Measurements from ENCODE around the gene DRC7.
"Not testable (repeated sequence)": the region's sequence is repeated elsewhere in the genome, so short reads cannot be mapped to it uniquely, and the experiment has no call there.

Gene DRC7

GRCh38 chr16:57670196-57670595 lies 24.4 kb upstream of the DRC7 start:
- WGBS (ENCODE audit: insufficient coverage): 52% methylated on average over 3 of the region's 4 CpGs
- POLR2A ChIA-PET: interaction anchor here (1.0 kb wide), 1 partner anchor 19 kb away, joined by 3 read pairs; no protein-coding TSS in a partner anchor

GRCh38 chr16:57671451-57671850 lies 23.2 kb upstream of the DRC7 start:
- 92% methylated on average over 6 of the region's 7 CpGs for WGBS (ENCODE audit: insufficient coverage)
- H3K27me3 ChIP-seq (replicated peaks in 2 of 5; ENCODE audit: control insufficient read depth in 4 of 5, insufficient read depth in 5 of 5, low read length in 4 of 5); H3K36me3 ChIP-seq (ENCODE audit: control insufficient read depth in 4 of 4, insufficient read depth in 4 of 4, low read length in 3 of 4); POLR2A ChIA-PET; H3K27ac ChIP-seq (ENCODE audit: insufficient read depth in 1 of 2, low read depth in 1 of 2, low read length in 2 of 2, poor library complexity in 1 of 2, severe bottlenecking in 2 of 2); DNase-seq; H3K4me3 ChIP-seq (ENCODE audit: control insufficient read depth in 1 of 7, extremely low read depth in 1 of 7, insufficient read depth in 4 of 7, low read depth in 2 of 7, low read length in 6 of 7); H3K9me3 ChIP-seq (ENCODE audit: control extremely low read depth in 1 of 5, control insufficient read depth in 4 of 5, insufficient read depth in 2 of 5, low read depth in 1 of 5, low read length in 4 of 5): not testable (repeated sequence)
- H3K4me1 ChIP-seq (ENCODE audit: control extremely low read depth in 1 of 4, control insufficient read depth in 4 of 4, insufficient read depth in 4 of 4, low read length in 3 of 4): peaks cover 0 to 55% (median 49%) of the 10 kb centered on the region in 4 experiments
- CTCF ChIA-PET: interaction anchor here (1.2 to 4.4 kb wide), 5 partner anchors 10 to 59 kb away, joined by 3 to 27 read pairs (median 4); no protein-coding TSS in a partner anchor

More at GRCh38 chr16:57670196-57670595, 24.4 kb upstream of the DRC7 start:
- CTCF ChIA-PET: interaction anchor here (0.6 to 4.4 kb wide), 6 partner anchors 12 to 75 kb away, joined by 3 to 27 read pairs (median 4); no protein-coding TSS in a partner anchor
- peaks cover 0 to 43% (median 37%) of the 10 kb centered on the region in 4 experiments for H3K4me1 ChIP-seq (ENCODE audit: control extremely low read depth in 1 of 4, control insufficient read depth in 4 of 4, insufficient read depth in 4 of 4, low read length in 3 of 4)
- peaks cover 0 to 7% (median 2%) of the 10 kb centered on the region in 4 experiments for H3K36me3 ChIP-seq (ENCODE audit: control insufficient read depth in 4 of 4, insufficient read depth in 4 of 4, low read length in 3 of 4)
- H3K4me3 ChIP-seq (ENCODE audit: control insufficient read depth in 1 of 7, extremely low read depth in 1 of 7, insufficient read depth in 4 of 7, low read depth in 2 of 7, low read length in 6 of 7): no peak overlapping the region
- H3K9me3 ChIP-seq (ENCODE audit: control extremely low read depth in 1 of 5, control insufficient read depth in 4 of 5, insufficient read depth in 2 of 5, low read depth in 1 of 5, low read length in 4 of 5): no peaks in the 10 kb centered on the region
- no peak for DNase-seq
- H3K27ac ChIP-seq (ENCODE audit: insufficient read depth in 1 of 2, low read depth in 1 of 2, low read length in 2 of 2, poor library complexity in 1 of 2, severe bottlenecking in 2 of 2): no peak overlapping the region
- H3K27me3 ChIP-seq (replicated peaks in 2 of 5; ENCODE audit: control insufficient read depth in 4 of 5, insufficient read depth in 5 of 5, low read length in 4 of 5): no peaks in the 10 kb centered on the region

- H3K27ac ChIP-seq (ENCODE audit: insufficient read depth in 1 of 2, low read depth in 1 of 2, low read length in 2 of 2, poor library complexity in 1 of 2, severe bottlenecking in 2 of 2): no peak overlapping the region
- no peaks in the 10 kb centered on the region for H3K36me3 ChIP-seq (ENCODE audit: control insufficient read depth in 4 of 4, insufficient read depth in 4 of 4, low read length in 3 of 4)
- ChIA-PET CTCF (interaction anchor here (0.5 to 4.4 kb wide), 8 partner anchors 9 to 194 kb away, joined by 3 to 27 read pairs (median 3); no protein-coding TSS in a partner anchor), POLR2A (interaction anchor here (0.7 kb wide), 1 partner anchor 17 kb away, joined by 3 read pairs; no protein-coding TSS in a partner anchor)
- H3K4me1 ChIP-seq (ENCODE audit: control extremely low read depth in 1 of 4, control insufficient read depth in 4 of 4, insufficient read depth in 4 of 4, low read length in 3 of 4): peaks cover 3 to 56% (median 47%) of the 10 kb centered on the region in 4 experiments
- DNase-seq: no peak
- WGBS (ENCODE audit: insufficient coverage): no CpG with 5 or more reads among the region's 3 CpGs
- H3K27me3 ChIP-seq (replicated peaks in 2 of 5; ENCODE audit: control insufficient read depth in 4 of 5, insufficient read depth in 5 of 5, low read length in 4 of 5): no peaks in the 10 kb centered on the region
- no peak overlapping the region for H3K4me3 ChIP-seq (ENCODE audit: control insufficient read depth in 1 of 7, extremely low read depth in 1 of 7, insufficient read depth in 4 of 7, low read depth in 2 of 7, low read length in 6 of 7)
- H3K9me3 ChIP-seq (ENCODE audit: control extremely low read depth in 1 of 5, control insufficient read depth in 4 of 5, insufficient read depth in 2 of 5, low read depth in 1 of 5, low read length in 4 of 5): no peaks in the 10 kb centered on the region
Observed at GRCh38 chr16:57672416-57672815, 22.2 kb upstream of the DRC7 start.

DNA sequence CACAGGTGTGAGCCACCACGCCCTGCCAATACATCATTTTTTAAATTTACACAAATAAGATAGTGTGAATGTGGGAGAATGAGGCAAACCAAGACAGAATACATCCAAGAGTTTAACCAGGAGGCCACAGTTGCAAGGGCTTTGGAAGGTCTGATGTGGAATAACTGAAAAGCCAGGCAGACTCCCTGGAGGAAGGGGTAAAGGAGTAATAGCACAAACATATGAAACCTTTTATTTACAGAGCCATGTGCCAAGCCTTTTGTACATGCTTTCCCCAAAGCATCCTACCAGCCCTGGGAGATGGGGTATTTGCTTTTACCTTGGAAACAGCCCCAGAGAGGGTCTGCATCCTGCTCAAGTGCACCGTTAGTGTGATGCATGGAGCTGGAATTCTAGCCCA lies 21.8 kb upstream of the DRC7 start:
- CTCF ChIA-PET: interaction anchor here (0.5 to 4.4 kb wide), 7 partner anchors 9 to 64 kb away, joined by 3 to 27 read pairs (median 3); no protein-coding TSS in a partner anchor
- H3K36me3 ChIP-seq (ENCODE audit: control insufficient read depth in 4 of 4, insufficient read depth in 4 of 4, low read length in 3 of 4): no peaks in the 10 kb centered on the region
- H3K4me1 ChIP-seq (ENCODE audit: control extremely low read depth in 1 of 4, control insufficient read depth in 4 of 4, insufficient read depth in 4 of 4, low read length in 3 of 4): peaks cover 3 to 56% (median 47%) of the 10 kb centered on the region in 4 experiments

GRCh38 chr16:57675741-57676551 lies 18.7 kb upstream of the DRC7 start:
- Histone ChIP-seq H3K27me3 (replicated peaks in 2 of 5; ENCODE audit: control insufficient read depth in 4 of 5, insufficient read depth in 5 of 5, low read length in 4 of 5) (no peaks in the 10 kb centered on the region), H3K4me1 (ENCODE audit: control extremely low read depth in 1 of 4, control insufficient read depth in 4 of 4, insufficient read depth in 4 of 4, low read length in 3 of 4) (peaks cover 3 to 58% (median 53%) of the 10 kb centered on the region in 4 experiments), H3K36me3 (ENCODE audit: control insufficient read depth in 4 of 4, insufficient read depth in 4 of 4, low read length in 3 of 4) (no peaks in the 10 kb centered on the region), H3K27ac (ENCODE audit: insufficient read depth in 1 of 2, low read depth in 1 of 2, low read length in 2 of 2, poor library complexity in 1 of 2, severe bottlenecking in 2 of 2) (peak overlapping the region in 1 of 2 experiments; percentile 31), H3K4me3 (ENCODE audit: control insufficient read depth in 1 of 7, extremely low read depth in 1 of 7, insufficient read depth in 4 of 7, low read depth in 2 of 7, low read length in 6 of 7) (peak overlapping the region in 1 of 7 experiments; percentile 7), H3K9me3 (ENCODE audit: control extremely low read depth in 1 of 5, control insufficient read depth in 4 of 5, insufficient read depth in 2 of 5, low read depth in 1 of 5, low read length in 4 of 5) (no peaks in the 10 kb centered on the region)
- ChIA-PET CTCF (interaction anchor here (0.7 to 2.9 kb wide), 9 partner anchors 10 to 94 kb away, joined by 3 to 16 read pairs (median 5); partner anchors contain the start of gene KATNB1), POLR2A (no interaction called here)
- DNase-seq: peak in 2 of 3 donors; percentile 74 to 78
- WGBS (ENCODE audit: insufficient coverage): 71% methylated on average over 7 of the region's 12 CpGs

More for the DNA sequence above, 21.8 kb upstream of the DRC7 start:
- no peak for DNase-seq
- no peak overlapping the region for H3K27ac ChIP-seq (ENCODE audit: insufficient read depth in 1 of 2, low read depth in 1 of 2, low read length in 2 of 2, poor library complexity in 1 of 2, severe bottlenecking in 2 of 2)
- POLR2A ChIA-PET: no interaction called here
- H3K9me3 ChIP-seq (ENCODE audit: control extremely low read depth in 1 of 5, control insufficient read depth in 4 of 5, insufficient read depth in 2 of 5, low read depth in 1 of 5, low read length in 4 of 5): no peaks in the 10 kb centered on the region
- H3K27me3 ChIP-seq (replicated peaks in 2 of 5; ENCODE audit: control insufficient read depth in 4 of 5, insufficient read depth in 5 of 5, low read length in 4 of 5): no peaks in the 10 kb centered on the region
- WGBS (ENCODE audit: insufficient coverage): 91% methylated on average over 1 of the region's 2 CpGs
- no peak overlapping the region for H3K4me3 ChIP-seq (ENCODE audit: control insufficient read depth in 1 of 7, extremely low read depth in 1 of 7, insufficient read depth in 4 of 7, low read depth in 2 of 7, low read length in 6 of 7)

DNA sequence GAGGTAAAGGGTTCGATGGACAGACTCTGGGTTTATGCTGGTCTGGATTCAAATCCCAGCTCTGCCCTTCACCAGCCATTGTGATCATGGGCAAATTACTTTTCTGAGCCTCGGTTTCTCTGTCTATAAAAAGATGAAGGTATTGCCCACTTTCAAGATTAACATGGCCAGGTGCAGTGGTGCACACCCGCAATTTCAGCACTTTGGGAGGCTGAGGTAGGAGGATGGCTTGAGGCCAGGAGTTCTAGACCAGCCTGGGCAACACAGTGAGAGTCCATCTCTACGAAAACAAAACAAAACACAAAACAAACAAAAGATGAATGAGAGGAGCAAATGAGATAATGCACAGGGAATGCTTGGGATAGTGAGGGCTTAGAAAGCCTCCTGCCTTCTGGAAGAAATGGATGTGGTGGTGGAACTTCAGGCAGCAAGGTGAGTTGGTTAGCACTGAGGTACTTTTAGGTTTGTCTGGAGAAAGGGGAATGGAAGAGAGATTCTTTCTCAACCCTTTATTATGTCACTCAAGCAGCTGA lies 18.0 kb upstream of the DRC7 start:
- DNase-seq: no peak
- no peak overlapping the region for H3K27ac ChIP-seq (ENCODE audit: insufficient read depth in 1 of 2, low read depth in 1 of 2, low read length in 2 of 2, poor library complexity in 1 of 2, severe bottlenecking in 2 of 2)

More for the DNA sequence above, 18.0 kb upstream of the DRC7 start:
- 80% methylated on average over 1 of the region's 4 CpGs for WGBS (ENCODE audit: insufficient coverage)
- H3K4me1 ChIP-seq (ENCODE audit: control extremely low read depth in 1 of 4, control insufficient read depth in 4 of 4, insufficient read depth in 4 of 4, low read length in 3 of 4): peaks cover 3 to 63% (median 55%) of the 10 kb centered on the region in 4 experiments
- H3K4me3 ChIP-seq (ENCODE audit: control insufficient read depth in 1 of 7, extremely low read depth in 1 of 7, insufficient read depth in 4 of 7, low read depth in 2 of 7, low read length in 6 of 7): no peak overlapping the region
- no peaks in the 10 kb centered on the region for H3K9me3 ChIP-seq (ENCODE audit: control extremely low read depth in 1 of 5, control insufficient read depth in 4 of 5, insufficient read depth in 2 of 5, low read depth in 1 of 5, low read length in 4 of 5)
- ChIA-PET CTCF (interaction anchor here (0.7 to 2.9 kb wide), 9 partner anchors 9 to 94 kb away, joined by 3 to 16 read pairs (median 4); partner anchors contain the start of gene KATNB1), POLR2A (no interaction called here)
- H3K27me3 ChIP-seq (replicated peaks in 2 of 5; ENCODE audit: control insufficient read depth in 4 of 5, insufficient read depth in 5 of 5, low read length in 4 of 5): no peaks in the 10 kb centered on the region
- no peaks in the 10 kb centered on the region for H3K36me3 ChIP-seq (ENCODE audit: control insufficient read depth in 4 of 4, insufficient read depth in 4 of 4, low read length in 3 of 4)
